Vagina (tissue), 2 donors: Measurements from ENCODE around the gene PPWD1.
"Not testable (repeated sequence)": the region's sequence is repeated elsewhere in the genome, so short reads cannot be mapped to it uniquely, and the experiment has no call there.

Source experiments
- POLR2A ChIP-seq, 2 donors: fragments of 450-650 bp; IDR thresholded peaks; one replicate each; pipeline ENCODE4 v1.6.1; 2017; ENCODE audit warnings: antibody characterized with exemption in 2 of 2, mild to moderate bottlenecking in 2 of 2, moderate library complexity in 2 of 2
- POLR2AphosphoS5 ChIP-seq, 2 donors: sonication (generic); formaldehyde crosslinking; IDR thresholded peaks; one replicate each; pipeline ENCODE4 v1.9.0; 2017; ENCODE audit warnings: antibody characterized with exemption in 2 of 2, mild to moderate bottlenecking in 2 of 2, low read depth in 1 of 2; ENCODE audit not compliant: insufficient read depth in 1 of 2
- TF ChIP-seq, protein P1 (sequence below), 3 experiments: fragments of 450-650 bp in 2 of 3; fragments of 200-600 bp in 1 of 3; sonication (generic) in 1 of 3; IDR thresholded peaks; one replicate each; pipeline ENCODE4 v1.5.1; 2017 to 2019; ENCODE audit warnings: antibody characterized with exemption in 3 of 3, mild to moderate bottlenecking in 2 of 3, moderate library complexity in 2 of 3

DNA sequence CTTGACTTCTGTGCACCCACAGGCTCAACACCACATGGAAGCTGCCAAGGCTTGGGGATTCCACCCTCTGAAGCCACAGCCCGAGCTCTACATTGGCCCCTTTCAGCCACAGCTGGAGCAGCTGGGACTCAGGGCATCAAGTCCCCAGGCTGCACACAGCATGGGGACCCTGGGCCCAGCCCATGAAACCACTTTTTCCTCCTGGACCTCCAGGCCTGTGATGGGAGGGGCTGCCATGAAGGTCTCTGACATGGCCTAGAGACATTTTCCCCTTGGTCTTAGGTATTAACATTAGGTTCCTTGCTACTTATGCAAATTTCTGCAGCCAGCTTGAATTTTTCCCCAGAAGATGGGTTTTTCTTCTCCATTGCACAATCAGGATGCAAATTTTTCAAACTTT lies 38.7 kb downstream of the PPWD1 start:
- not testable (repeated sequence) for TF ChIP-seq POLR2A (IDR thresholded peaks at IDR 0.05); POLR2AphosphoS5 (IDR thresholded peaks at IDR 0.05; ENCODE audit: insufficient read depth in 1 of 2, low read depth in 1 of 2)
- TF ChIP-seq, protein P1, sequence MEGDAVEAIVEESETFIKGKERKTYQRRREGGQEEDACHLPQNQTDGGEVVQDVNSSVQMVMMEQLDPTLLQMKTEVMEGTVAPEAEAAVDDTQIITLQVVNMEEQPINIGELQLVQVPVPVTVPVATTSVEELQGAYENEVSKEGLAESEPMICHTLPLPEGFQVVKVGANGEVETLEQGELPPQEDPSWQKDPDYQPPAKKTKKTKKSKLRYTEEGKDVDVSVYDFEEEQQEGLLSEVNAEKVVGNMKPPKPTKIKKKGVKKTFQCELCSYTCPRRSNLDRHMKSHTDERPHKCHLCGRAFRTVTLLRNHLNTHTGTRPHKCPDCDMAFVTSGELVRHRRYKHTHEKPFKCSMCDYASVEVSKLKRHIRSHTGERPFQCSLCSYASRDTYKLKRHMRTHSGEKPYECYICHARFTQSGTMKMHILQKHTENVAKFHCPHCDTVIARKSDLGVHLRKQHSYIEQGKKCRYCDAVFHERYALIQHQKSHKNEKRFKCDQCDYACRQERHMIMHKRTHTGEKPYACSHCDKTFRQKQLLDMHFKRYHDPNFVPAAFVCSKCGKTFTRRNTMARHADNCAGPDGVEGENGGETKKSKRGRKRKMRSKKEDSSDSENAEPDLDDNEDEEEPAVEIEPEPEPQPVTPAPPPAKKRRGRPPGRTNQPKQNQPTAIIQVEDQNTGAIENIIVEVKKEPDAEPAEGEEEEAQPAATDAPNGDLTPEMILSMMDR (IDR thresholded peaks at IDR 0.05) = not testable (repeated sequence)
